Measurements from ENCODE around the gene PGGHG. TPM values are rescaled to one million over a fixed set of nuclear protein-coding genes. Genes with fewer than 3 reads are reported as not detected.
A peak's percentile ranks its signal among the peaks of the same experiment; 100 is the strongest.
"Not testable (repeated sequence)": the region's sequence is repeated elsewhere in the genome, so short reads cannot be mapped to it uniquely, and the experiment has no call there.

PGGHG gene
- total RNA-seq, 1 donor from 2014 or later = 163 TPM

GRCh38 chr11:259413-259812, 29.5 kb upstream of the PGGHG start:
- intact Hi-C loops (cut with DNase I) = no loop called here
- Histone ChIP-seq H3K4me1 (no peaks in the 10 kb centered on the region), H3K9me3 (no peaks in the 10 kb centered on the region), H3K27me3 (ENCODE audit: low read depth) (no peaks in the 10 kb centered on the region), H3K27ac (no peak overlapping the region), H3K36me3 (no peaks in the 10 kb centered on the region), H3K4me3 (no peak overlapping the region)
- no peak for TF ChIP-seq CTCF (IDR thresholded peaks at IDR 0.05)
- no peak for ATAC-seq
- no peak for DNase-seq

- H3K27me3 ChIP-seq (ENCODE audit: low read depth) = no peaks in the 10 kb centered on the region
- TF ChIP-seq CTCF (IDR thresholded peaks at IDR 0.05) = no peak
- H3K27ac ChIP-seq = no peak overlapping the region
- H3K9me3 ChIP-seq = no peaks in the 10 kb centered on the region
- no peaks in the 10 kb centered on the region for H3K36me3 ChIP-seq
- no peak for ATAC-seq
- H3K4me3 ChIP-seq = no peak overlapping the region
- intact Hi-C loops (cut with DNase I) = no loop called here
- DNase-seq = no peak
- H3K4me1 ChIP-seq = no peaks in the 10 kb centered on the region
Observed at GRCh38 chr11:261624-262023, 27.3 kb upstream of the PGGHG start.

GRCh38 chr11:266676-267439, 22.1 kb upstream of the PGGHG start:
- H3K27ac ChIP-seq = no peak overlapping the region
- DNase-seq (no peak), ATAC-seq (peak; percentile 35 to 36)
- H3K27me3 ChIP-seq (ENCODE audit: low read depth) = no peaks in the 10 kb centered on the region
- H3K4me1 ChIP-seq = peaks cover 14% of the 10 kb centered on the region
- intact Hi-C loops (cut with DNase I) = no loop called here
- no peak overlapping the region for H3K4me3 ChIP-seq
- no peaks in the 10 kb centered on the region for H3K36me3 ChIP-seq
- H3K9me3 ChIP-seq = no peaks in the 10 kb centered on the region
- no peak for TF ChIP-seq CTCF (IDR thresholded peaks at IDR 0.05)

GRCh38 chr11:267491-267994, 21.4 kb upstream of the PGGHG start:
- Histone ChIP-seq H3K4me3 (peak overlapping the region; percentile 47), H3K9me3 (no peaks in the 10 kb centered on the region), H3K4me1 (peaks cover 14% of the 10 kb centered on the region), H3K36me3 (no peaks in the 10 kb centered on the region), H3K27ac (peak overlapping the region; percentile 85), H3K27me3 (ENCODE audit: low read depth) (no peaks in the 10 kb centered on the region)
- intact Hi-C loops (cut with DNase I) = no loop called here
- ATAC-seq = peak; percentile 71 to 72
- no peak for TF ChIP-seq CTCF (IDR thresholded peaks at IDR 0.05)
- peak; percentile 86 for DNase-seq

- H3K9me3 ChIP-seq; intact Hi-C loops (cut with DNase I); H3K27me3 ChIP-seq (ENCODE audit: low read depth); H3K36me3 ChIP-seq: not testable (repeated sequence)
- peak overlapping the region; percentile 85 for H3K27ac ChIP-seq
- TF ChIP-seq CTCF (IDR thresholded peaks at IDR 0.05) = peak; percentile 35
- peaks cover 14% of the 10 kb centered on the region for H3K4me1 ChIP-seq
- DNase-seq (peak; percentile 85), ATAC-seq (peak; percentile 83 to 86)
- H3K4me3 ChIP-seq = peak overlapping the region; percentile 47
Observed at GRCh38 chr11:268716-269145, 20.2 kb upstream of the PGGHG start.

All from lower lobe of right lung (tissue), 2 donors.